Fibroblast of lung (primary cell): Measurements from ENCODE around the gene HK3. TPM values are rescaled to one million over a fixed set of nuclear protein-coding genes. Genes with fewer than 3 reads are reported as not detected.

Experiments used
- DNase-seq, 2 donors: peaks; one replicate each; pipeline versions ENCODE4 v3.0.0 to v3.0.0-alpha.2; 2010; ENCODE audit warnings: low read depth in 2 of 2
- H2AFZ ChIP-seq: 2 replicates; pipeline ENCODE4 v1.5.1; 2012; ENCODE audit warnings: low read length, control low read depth, inconsistent platforms
- H3K27ac ChIP-seq: 2 replicates; pipeline ENCODE4 v1.5.1; 2011; ENCODE audit warnings: low read length, control low read depth; ENCODE audit not compliant: insufficient read depth
- H3K27me3 ChIP-seq: 2 replicates; pipeline ENCODE4 v1.5.1; 2011; ENCODE audit warnings: mild to moderate bottlenecking, low read length; ENCODE audit not compliant: control insufficient read depth, insufficient read depth
- H3K36me3 ChIP-seq: 2 replicates; pipeline ENCODE4 v1.5.1; 2011; ENCODE audit warnings: low read length; ENCODE audit not compliant: control insufficient read depth, insufficient read depth
- H3K4me1 ChIP-seq: 2 replicates; pipeline ENCODE4 v1.5.1; 2011; ENCODE audit warnings: low read length; ENCODE audit not compliant: control insufficient read depth, insufficient read depth; ENCODE audit errors: extremely low read depth
- H3K4me2 ChIP-seq: 2 replicates; pipeline ENCODE4 v1.5.1; 2011; ENCODE audit warnings: low read length, control low read depth; ENCODE audit not compliant: insufficient read depth; ENCODE audit errors: extremely low read depth
- H3K4me3 ChIP-seq, 4 experiments: fragments of 200-600 bp in 1 of 4; sonication (generic) in 1 of 4; replicated peaks in 1 of 4; 2 replicates each; pipeline ENCODE4 v1.5.1; 2011 to 2016; ENCODE audit warnings: low read length in 4 of 4, low read depth in 3 of 4, mild to moderate bottlenecking in 3 of 4, control low read depth in 2 of 4, inconsistent platforms in 1 of 4, mixed read lengths in 1 of 4; ENCODE audit not compliant: insufficient read depth in 1 of 4; ENCODE audit errors: control extremely low read depth in 1 of 4
- H3K79me2 ChIP-seq: 2 replicates; pipeline ENCODE4 v1.5.1; 2012; ENCODE audit warnings: mild to moderate bottlenecking, low read length, inconsistent platforms; ENCODE audit not compliant: control insufficient read depth, insufficient read depth
- H3K9ac ChIP-seq: 2 replicates; pipeline ENCODE4 v1.5.1; 2011; ENCODE audit warnings: mild to moderate bottlenecking, low read length, control low read depth; ENCODE audit not compliant: insufficient read depth
- H3K9me3 ChIP-seq: 2 replicates; pipeline ENCODE4 v1.5.1; 2012; ENCODE audit warnings: low read depth, low read length; ENCODE audit not compliant: control insufficient read depth, insufficient read depth
- H4K20me1 ChIP-seq: 2 replicates; pipeline ENCODE4 v1.5.1; 2011; ENCODE audit warnings: low read length; ENCODE audit not compliant: control insufficient read depth, insufficient read depth; ENCODE audit errors: extremely low read depth
- CTCF ChIP-seq, 2 donors: IDR thresholded peaks in 1 of 2; conservative IDR thresholded peaks in 1 of 2; 1 replicate in 1 of 2; 2 replicates in 1 of 2; pipeline ENCODE4 v1.5.1; 2011 to 2012; ENCODE audit warnings: low read length in 2 of 2, control low read depth in 1 of 2, inconsistent platforms in 1 of 2, low read depth in 1 of 2, mild to moderate bottlenecking in 1 of 2
- EZH2 ChIP-seq: IDR thresholded peaks from 2 replicates; pipeline ENCODE4 v1.5.1; 2012; ENCODE audit warnings: low read length, control low read depth, mild to moderate bottlenecking; ENCODE audit errors: missing control alignments
- polyA plus RNA-seq, 2 donors: library from polyadenylated mRNA; depleted of rRNA in 1 of 2; stranded (reverse) in 1 of 2; unstranded in 1 of 2; fragments of >200 nt; gene quantifications; 2 replicates each; pipeline ENCODE4 v1.2.1, GENCODE V29; 2011 to 2012; ENCODE audit warnings: missing spikeins in 1 of 2
- total RNA-seq: library from RNA; depleted of rRNA; stranded (reverse); fragments of >200 nt; gene quantifications from 2 replicates; pipeline ENCODE4 v1.2.1, GENCODE V29; 2014

The HK3 gene
- total and polyA plus RNA-seq, 2 donors (not counting 1 experiment from before 2014, with no cell fraction given) = not detected

- Histone ChIP-seq H3K9me3 (no peaks in the 10 kb centered on the region), H3K4me2 (no peak overlapping the region), H3K36me3 (no peaks in the 10 kb centered on the region), H3K4me3 (no peak overlapping the region), H4K20me1 (no peaks in the 10 kb centered on the region), H3K4me1 (no peaks in the 10 kb centered on the region), H3K9ac (no peak overlapping the region), H3K79me2 (no peaks in the 10 kb centered on the region), H3K27me3 (no peaks in the 10 kb centered on the region), H2AFZ (no peak overlapping the region), H3K27ac (no peak overlapping the region)
- no peak for TF ChIP-seq CTCF (conservative IDR thresholded peaks at IDR 0.05 in 1 of 2, IDR thresholded peaks at IDR 0.05 in 1 of 2; ENCODE audit: low read depth in 1 of 2, low read length in 2 of 2)
- no peak for TF ChIP-seq EZH2
- no peak for DNase-seq
These were observed 39.2 kb downstream of the HK3 start for GRCh38 chr5:176859916-176860315.

- H3K79me2 ChIP-seq = no peaks in the 10 kb centered on the region
- no peaks in the 10 kb centered on the region for H3K9me3 ChIP-seq
- no peak overlapping the region for H3K9ac ChIP-seq
- no peaks in the 10 kb centered on the region for H3K4me1 ChIP-seq
- no peak overlapping the region for H2AFZ ChIP-seq
- no peaks in the 10 kb centered on the region for H4K20me1 ChIP-seq
- TF ChIP-seq EZH2 = no peak
- TF ChIP-seq CTCF (conservative IDR thresholded peaks at IDR 0.05 in 1 of 2, IDR thresholded peaks at IDR 0.05 in 1 of 2; ENCODE audit: low read depth in 1 of 2, low read length in 2 of 2) = no peak
- H3K4me3 ChIP-seq = no peak overlapping the region
- no peak overlapping the region for H3K27ac ChIP-seq
- no peak overlapping the region for H3K4me2 ChIP-seq
- no peak for DNase-seq
- H3K27me3 ChIP-seq = no peaks in the 10 kb centered on the region
- no peaks in the 10 kb centered on the region for H3K36me3 ChIP-seq
These were observed 41.3 kb downstream of the HK3 start for GRCh38 chr5:176857894-176858273.

DNA sequence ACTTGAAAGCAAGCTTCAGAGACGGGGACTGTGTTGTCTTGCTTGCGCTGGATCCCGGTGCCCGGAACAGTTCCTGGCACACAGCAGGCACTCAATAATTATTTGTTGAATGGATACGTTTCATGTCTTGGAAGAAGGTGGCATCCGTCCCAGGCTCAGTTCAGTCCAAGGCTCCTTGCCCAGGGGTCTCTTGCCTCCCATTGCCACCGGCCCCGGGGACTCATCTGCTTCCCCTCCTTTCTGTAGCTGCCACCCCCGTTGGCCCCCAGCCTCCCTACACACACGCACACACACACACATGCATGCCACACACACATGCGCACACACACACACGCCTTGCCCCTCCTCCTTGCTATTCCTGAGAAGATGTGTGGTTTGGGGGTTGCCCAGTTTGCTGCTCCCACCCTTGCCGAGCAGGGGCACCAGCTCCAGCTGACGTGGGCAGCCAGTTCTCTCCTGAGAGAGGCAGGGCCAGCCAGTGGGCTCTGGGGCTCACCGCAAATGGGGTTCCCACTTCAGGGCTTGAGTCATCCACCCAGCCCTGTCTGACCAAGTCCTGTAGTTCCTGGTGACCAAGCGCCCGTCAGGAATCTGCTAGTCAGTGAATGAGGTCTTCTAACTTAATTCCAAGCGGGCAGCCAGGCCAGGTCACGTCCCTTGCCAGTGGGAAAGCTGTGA, 41.8 kb downstream of the HK3 start:
- no peak for DNase-seq
- Histone ChIP-seq H3K27me3 (no peaks in the 10 kb centered on the region), H3K27ac (no peak overlapping the region), H3K4me2 (no peak overlapping the region), H3K9ac (no peak overlapping the region), H4K20me1 (no peaks in the 10 kb centered on the region), H2AFZ (no peak overlapping the region), H3K9me3 (no peaks in the 10 kb centered on the region), H3K4me3 (no peak overlapping the region), H3K79me2 (no peaks in the 10 kb centered on the region), H3K4me1 (no peaks in the 10 kb centered on the region), H3K36me3 (no peaks in the 10 kb centered on the region)
- no peak for TF ChIP-seq EZH2
- no peak for TF ChIP-seq CTCF (conservative IDR thresholded peaks at IDR 0.05 in 1 of 2, IDR thresholded peaks at IDR 0.05 in 1 of 2; ENCODE audit: low read depth in 1 of 2, low read length in 2 of 2)
